HCT116 (cell line): ENCODE measurements around the gene WDR27.

Experiments used
- EZH2phosphoT487 ChIP-seq: fragments of 200-600 bp; IDR thresholded peaks from 2 replicates; pipeline ENCODE4 v1.6.1; 2018; ENCODE audit warnings: antibody characterized with exemption, borderline replicate concordance
- POLR2A ChIP-seq: IDR thresholded peaks from 2 replicates; pipeline ENCODE4 v1.7.0; 2011; ENCODE audit warnings: borderline replicate concordance; ENCODE audit not compliant: insufficient read depth, insufficient read length; ENCODE audit errors: extremely low read depth
- POLR2AphosphoS5 ChIP-seq: IDR thresholded peaks from 2 replicates; pipeline ENCODE4 v1.6.1; 2011; ENCODE audit warnings: mild to moderate bottlenecking, low read depth, low read length, moderate library complexity
- TF ChIP-seq, protein P1 (sequence below), 3 experiments: fragments of 200-600 bp in 1 of 3; sonication (generic) in 1 of 3; IDR thresholded peaks in 2 of 3; conservative IDR thresholded peaks in 1 of 3; 2 replicates each; pipeline ENCODE4 v1.5.1; 2012 to 2017; ENCODE audit warnings: low read depth in 2 of 3, low read length in 2 of 3, antibody characterized with exemption in 1 of 3, borderline replicate concordance in 1 of 3, control low read depth in 1 of 3, mild to moderate bottlenecking in 1 of 3, mixed read lengths in 1 of 3, mixed run types in 1 of 3, moderate library complexity in 1 of 3; ENCODE audit not compliant: insufficient read depth in 1 of 3

DNA sequence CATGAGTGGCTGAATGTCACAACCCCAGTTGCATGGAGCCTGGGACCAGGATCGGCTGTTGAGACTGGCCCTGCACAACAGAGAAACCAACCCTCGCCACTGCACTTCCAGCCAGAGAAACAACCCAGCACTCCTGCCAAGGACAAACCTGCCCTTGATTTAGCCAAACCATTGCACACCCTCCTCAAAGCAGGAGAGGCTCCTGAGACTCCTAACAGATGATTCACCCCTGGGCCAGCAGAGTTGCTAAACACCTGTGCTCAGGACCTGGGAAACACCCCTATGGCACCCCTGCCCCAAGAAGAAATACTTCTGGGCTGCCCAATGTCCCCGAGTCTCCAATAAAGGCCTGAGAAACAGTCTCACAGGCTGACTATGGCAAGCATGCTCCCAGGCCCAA, 17.8 kb downstream of the WDR27 start:
- TF ChIP-seq POLR2A = no peak
- TF ChIP-seq, protein P1, sequence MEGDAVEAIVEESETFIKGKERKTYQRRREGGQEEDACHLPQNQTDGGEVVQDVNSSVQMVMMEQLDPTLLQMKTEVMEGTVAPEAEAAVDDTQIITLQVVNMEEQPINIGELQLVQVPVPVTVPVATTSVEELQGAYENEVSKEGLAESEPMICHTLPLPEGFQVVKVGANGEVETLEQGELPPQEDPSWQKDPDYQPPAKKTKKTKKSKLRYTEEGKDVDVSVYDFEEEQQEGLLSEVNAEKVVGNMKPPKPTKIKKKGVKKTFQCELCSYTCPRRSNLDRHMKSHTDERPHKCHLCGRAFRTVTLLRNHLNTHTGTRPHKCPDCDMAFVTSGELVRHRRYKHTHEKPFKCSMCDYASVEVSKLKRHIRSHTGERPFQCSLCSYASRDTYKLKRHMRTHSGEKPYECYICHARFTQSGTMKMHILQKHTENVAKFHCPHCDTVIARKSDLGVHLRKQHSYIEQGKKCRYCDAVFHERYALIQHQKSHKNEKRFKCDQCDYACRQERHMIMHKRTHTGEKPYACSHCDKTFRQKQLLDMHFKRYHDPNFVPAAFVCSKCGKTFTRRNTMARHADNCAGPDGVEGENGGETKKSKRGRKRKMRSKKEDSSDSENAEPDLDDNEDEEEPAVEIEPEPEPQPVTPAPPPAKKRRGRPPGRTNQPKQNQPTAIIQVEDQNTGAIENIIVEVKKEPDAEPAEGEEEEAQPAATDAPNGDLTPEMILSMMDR (IDR thresholded peaks at IDR 0.05 in 2 of 3, conservative IDR thresholded peaks at IDR 0.05 in 1 of 3; ENCODE audit: borderline replicate concordance in 1 of 3, insufficient read depth in 1 of 3, low read depth in 2 of 3, low read length in 2 of 3) = no peak
- TF ChIP-seq POLR2AphosphoS5 = no peak
- no peak for TF ChIP-seq EZH2phosphoT487
